Activated CD4-positive, alpha-beta T cell treated with anti-CD3 and anti-CD28 coated beads, Interleukin-2, amount 50 U/mL, for 1 hour (primary cell): ENCODE data around the gene TRANK1.
"Not testable (repeated sequence)": the region's sequence is repeated elsewhere in the genome, so short reads cannot be mapped to it uniquely, and the experiment has no call there.

Source experiments
- DNase-seq: peaks from one replicate; pipeline ENCODE4 v3.0.0-alpha.2; 2020

TRANK1 gene

DNA sequence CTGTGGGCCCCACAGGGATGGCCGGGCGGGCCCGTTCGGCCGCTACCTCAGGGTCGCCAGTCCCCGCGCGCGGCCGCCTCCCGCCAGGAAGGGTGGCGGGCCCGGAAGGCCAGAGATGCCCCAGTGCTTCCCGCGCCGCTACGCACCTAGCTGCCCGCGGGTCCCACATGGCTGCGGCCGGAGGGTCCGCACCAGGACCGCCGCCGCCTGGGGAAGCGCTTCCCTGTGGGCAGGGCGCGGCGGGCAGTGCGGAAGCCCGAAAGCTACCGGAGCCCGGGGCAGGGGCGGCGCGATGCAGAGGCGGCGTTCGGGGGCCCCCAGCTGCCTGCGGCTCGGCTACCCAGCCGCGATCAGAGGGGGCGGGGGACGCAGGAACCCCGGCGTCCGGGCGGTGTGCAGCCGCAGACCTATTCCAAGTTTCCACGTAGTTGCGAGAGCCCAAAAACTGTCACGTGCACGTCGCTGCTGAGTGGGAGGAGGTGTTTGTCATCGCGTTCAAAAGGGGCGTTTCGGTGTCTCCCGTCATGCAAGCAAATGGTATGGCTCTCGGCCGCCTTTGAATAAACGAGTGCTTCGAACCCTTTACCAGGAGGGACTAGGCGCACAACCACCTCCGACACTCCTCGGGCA lies at the start of gene TRANK1:
TSS of gene TRANK1 (minus strand) at position 414 of the 630 bp plus-strand sequence. CDS start at position 169, 245 bp downstream.
- peak; percentile 78 for DNase-seq

GRCh38 chr3:36993326-36994283 lies 48.8 kb upstream of the TRANK1 start, which contains the start of gene MLH1:
Gene MLH1 (plus strand): TSS chr3:36993518. CDS start chr3:36993548, 30 bp downstream.
- DNase-seq: peak; percentile 97

- no peak for DNase-seq
Measured at GRCh38 chr3:36992806-36993325, 48.0 kb upstream of the TRANK1 start, which contains the start of gene EPM2AIP1. Gene EPM2AIP1 (minus strand): TSS chr3:36993131. CDS start chr3:36993077, 54 bp downstream.

GRCh38 chr3:36991923-36992805 lies 47.3 kb upstream of the TRANK1 start:
- no peak for DNase-seq

GRCh38 chr3:36991147-36991546 lies 46.3 kb upstream of the TRANK1 start:
- DNase-seq: no peak

GRCh38 chr3:36989568-36989967 lies 44.7 kb upstream of the TRANK1 start:
- DNase-seq: no peak

- no peak for DNase-seq
Measured at GRCh38 chr3:36989005-36989404, 44.2 kb upstream of the TRANK1 start.

DNA sequence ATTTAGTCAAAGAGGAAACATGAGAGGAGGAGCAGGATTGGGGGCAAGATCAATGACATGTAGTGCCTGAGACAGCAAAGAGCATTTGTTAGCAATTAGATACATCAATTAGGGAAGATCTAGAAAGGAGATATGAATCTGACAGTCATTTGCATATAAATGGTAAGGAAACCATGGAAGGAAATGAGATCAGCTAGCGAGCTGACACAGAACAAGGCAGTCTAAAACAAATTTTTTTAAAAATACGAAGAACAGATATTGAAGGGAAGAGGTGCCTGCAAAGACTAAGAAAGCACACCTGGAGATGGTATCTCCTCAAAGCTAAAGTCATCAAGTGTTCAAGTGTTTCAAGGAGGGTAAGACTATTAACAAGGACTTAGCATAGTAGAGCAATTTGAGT lies 43.5 kb upstream of the TRANK1 start:
- DNase-seq: no peak

DNA sequence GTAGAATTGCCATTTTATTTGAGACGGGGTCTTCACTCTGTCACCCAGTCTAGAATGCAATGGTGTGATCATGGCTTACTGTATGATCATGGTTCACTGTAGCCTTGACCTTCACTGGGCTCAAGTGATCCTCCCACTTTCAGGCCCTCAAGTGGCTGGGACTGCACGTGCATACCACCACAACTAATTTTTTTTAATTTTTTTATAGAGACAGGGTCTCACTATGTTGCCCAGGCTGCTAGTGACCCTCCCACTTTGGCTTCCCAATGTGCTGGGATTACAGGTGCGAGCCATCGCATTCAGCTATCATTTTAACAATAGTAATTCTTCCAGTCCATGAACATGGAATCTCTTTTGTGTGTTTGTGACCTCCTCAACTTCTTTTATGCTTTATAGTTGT lies 36.2 kb upstream of the TRANK1 start:
- no peak for DNase-seq

GRCh38 chr3:36973139-36973538 lies 28.3 kb upstream of the TRANK1 start:
- no peak for DNase-seq

DNA sequence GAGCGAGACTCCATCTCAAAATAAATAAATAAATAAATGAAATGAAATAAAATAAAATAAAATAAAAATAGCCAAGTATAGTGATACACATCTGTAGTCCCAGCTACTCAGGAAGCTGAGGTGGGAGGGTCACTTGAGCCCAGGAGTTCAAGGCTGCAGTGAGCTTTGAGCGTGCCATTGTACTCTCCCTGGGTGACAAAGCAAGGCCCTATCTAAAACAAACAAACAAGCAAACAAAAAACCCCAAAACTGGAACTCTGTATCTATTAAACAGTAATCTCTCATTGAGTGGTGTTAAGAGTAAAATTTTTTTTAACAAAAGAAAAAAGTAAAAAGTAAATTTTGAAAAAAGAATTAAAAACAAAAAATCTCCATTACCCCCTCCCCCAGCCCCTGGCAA lies 27.3 kb upstream of the TRANK1 start:
- DNase-seq: no peak

- peak; percentile 23 for DNase-seq
Measured at GRCh38 chr3:36969540-36970432, 24.9 kb upstream of the TRANK1 start.

DNA sequence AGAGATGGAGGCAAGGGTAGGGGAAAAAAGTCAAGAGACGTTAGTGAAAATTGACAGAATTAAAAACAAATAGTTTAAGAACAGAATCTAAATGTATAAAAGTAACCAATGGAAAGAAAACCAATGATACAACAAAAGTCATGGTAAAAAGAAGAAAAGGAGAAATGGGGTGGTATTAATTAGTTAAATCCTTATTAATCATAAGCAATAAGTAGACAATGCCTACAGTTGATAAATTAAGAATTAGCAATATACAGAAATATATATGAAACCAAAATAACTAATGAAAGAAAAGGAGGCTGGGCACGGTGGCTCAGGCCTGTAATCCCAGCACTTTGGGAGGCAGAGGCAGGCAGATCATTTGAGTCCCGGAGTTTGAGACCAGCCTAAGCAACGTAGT lies 24.2 kb upstream of the TRANK1 start:
- no peak for DNase-seq

- no peak for DNase-seq
Measured at GRCh38 chr3:36965440-36965839, 20.6 kb upstream of the TRANK1 start.

DNA sequence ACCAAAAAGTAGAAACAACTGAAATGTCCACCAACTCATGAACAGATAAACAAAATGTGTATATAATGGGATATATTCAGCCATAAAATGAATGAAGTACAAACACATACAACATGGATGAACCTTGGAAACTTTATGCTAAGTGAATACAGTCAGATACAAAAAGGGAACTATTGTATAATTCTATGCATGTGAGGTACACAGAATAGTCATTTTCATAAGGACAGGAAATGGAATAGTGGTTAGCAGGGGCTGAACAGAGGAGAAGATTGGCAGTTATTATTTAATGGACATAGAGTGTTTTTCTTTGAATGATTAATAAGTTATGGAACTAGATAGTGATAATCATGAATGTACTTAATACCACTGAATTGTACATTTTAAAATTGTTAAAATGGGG lies 20.0 kb upstream of the TRANK1 start:
- DNase-seq: no peak

DNA sequence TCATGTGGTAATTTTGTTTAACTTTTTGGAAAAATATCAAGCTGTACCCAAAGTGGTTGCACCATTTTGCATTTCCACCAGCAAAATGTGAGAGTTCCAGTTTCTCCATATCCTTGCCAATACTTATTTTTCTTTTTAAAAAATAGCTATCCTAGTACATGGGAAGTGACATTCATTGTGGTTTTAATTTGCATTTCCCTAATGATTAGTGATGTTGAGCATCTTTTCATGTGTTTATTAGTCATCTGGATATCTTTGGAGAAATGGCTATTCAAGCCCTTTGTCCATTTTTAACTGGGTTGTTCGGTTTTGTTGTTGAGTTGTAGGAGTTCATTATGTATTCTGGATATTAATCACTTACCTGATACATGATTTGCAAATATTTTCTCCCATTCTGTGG lies 19.5 kb upstream of the TRANK1 start:
- no peak for DNase-seq

DNA sequence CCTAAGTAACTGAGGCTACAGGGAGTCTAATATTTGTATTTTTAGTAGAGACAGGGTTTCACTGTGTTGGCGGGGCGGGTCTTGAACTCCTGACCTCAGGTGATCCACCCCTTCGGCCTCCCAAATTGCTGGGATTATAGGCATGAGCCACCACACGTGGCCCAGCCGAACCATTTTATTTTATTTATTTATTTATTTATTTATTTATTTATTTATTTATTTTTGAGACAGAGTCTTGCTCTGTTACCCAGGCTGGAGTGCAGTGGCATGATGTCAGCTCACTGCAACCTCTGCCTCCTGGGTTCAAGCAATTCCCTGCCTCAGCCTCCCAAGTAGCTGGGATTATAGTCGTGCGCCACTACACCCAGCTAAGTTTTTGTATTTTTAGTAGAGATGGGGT lies 18.2 kb upstream of the TRANK1 start:
- DNase-seq: not testable (repeated sequence)

- DNase-seq: no peak
Measured at GRCh38 chr3:36960502-36960901, 15.6 kb upstream of the TRANK1 start.

- no peak for DNase-seq
Measured at GRCh38 chr3:36959821-36960220, 15.0 kb upstream of the TRANK1 start.

DNA sequence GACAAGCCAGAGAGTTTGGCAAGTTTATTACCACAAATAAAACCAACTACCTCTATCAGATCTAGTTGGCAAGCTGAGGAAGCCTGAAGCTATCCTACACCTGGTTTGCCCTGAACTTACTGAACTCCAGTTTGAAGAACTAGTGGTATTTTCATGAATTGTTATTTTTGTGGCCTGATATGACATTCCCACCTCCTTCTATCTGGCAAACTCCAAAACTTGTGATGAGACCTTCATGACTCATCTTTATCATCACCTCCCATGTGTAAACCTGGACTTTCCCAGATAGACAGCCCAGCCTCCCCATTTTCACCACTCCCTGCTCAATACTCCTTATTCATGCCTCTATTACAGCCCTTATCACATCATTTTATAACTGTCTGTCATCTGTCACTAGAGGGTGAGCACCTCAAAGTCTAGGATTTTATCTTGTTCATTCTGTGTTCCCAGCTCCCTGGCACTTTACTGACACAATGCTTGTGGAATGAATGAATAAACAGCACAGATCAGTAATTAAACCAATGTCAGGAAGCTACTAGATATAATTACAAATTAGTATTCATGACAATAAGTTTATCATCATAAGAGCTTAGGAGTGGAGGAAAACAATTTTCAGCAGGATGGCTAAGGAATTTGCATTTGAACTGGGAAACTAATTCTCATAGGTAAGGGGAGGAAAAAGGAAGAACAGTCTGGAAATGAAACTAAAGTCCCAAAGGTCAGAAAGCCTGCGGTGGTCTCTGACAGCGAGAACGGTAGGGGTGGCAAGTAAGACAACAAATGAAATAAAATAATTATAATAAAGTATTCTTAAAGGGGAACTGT lies 13.2 kb upstream of the TRANK1 start:
- no peak for DNase-seq

GRCh38 chr3:36957063-36957462 lies 12.2 kb upstream of the TRANK1 start:
- no peak for DNase-seq
